GM19328 (cell line): ENCODE data around the gene VPS29.
"Not testable (repeated sequence)": the region's sequence is repeated elsewhere in the genome, so short reads cannot be mapped to it uniquely, and the experiment has no call there.

ENCODE experiments used
- ATAC-seq: cut with Tn5 transposase; IDR thresholded peaks from one replicate; pipeline ENCODE4 v1.9.1; 2021; ENCODE audit warnings: mild to moderate bottlenecking, moderate library complexity; ENCODE audit not compliant: unreplicated experiment

Gene VPS29

GRCh38 chr12:110528277-110528839 lies 26.4 kb upstream of the VPS29 start:
- no peak for ATAC-seq

DNA sequence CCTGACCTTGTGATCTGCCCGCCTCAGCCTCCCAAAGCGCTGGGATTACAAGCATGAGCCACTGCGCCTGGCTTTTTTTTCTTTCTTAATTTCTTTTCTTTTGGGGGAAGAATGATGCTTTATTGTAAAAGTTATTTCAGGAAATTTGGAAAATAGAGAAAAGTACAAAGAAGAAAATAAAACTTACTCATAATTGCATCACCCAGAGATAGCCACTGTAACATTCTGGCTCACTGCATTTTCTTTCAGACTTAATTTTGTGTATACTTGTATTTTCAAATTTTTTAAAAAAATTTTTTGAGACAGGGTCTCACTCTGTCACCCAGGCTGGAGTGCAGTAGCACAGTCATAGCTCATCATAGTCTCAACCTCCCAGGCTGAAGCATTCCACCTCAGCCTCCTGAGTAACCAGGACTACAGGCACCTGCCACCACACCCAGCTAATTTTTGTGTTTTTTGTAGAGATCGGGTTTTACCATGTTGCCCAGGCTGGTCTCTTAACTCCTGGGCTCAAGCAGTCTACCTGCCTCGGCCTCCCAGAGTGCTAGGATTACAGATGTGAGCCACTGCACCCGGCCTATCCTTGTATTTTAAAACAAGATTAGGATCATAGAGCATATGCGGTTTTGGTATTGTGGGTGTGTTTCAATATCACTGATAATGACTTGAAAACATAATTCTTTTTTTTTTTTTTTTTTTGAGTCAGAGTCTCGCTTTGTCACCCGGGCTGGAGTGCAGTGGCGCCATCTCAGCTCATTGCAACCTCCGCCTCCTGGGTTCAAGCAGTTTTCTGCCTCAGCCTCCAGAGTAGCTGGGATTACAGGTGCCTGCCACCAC lies 19.2 kb upstream of the VPS29 start:
- ATAC-seq: not testable (repeated sequence)

GRCh38 chr12:110518014-110518413 lies 16.1 kb upstream of the VPS29 start:
- not testable (repeated sequence) for ATAC-seq

DNA sequence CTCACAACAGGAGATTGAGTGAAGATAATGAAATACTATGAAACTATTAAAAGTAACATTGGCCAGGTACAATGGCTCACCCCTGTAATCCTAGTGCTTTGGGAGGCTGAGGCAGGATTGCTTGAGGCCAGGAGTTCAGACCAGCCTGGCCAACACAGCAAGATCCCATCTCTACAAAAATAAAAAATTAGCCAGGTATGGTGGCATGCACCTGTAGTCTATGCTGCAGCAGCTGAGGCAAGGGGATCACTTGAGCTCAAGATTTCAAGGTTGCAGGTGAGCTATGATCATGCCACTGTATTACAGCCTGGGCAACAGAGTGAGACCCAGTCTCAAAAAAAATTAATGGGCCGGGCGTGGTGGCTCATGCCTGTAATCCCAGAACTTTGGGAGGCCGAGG lies 15.1 kb upstream of the VPS29 start:
- ATAC-seq: no peak

DNA sequence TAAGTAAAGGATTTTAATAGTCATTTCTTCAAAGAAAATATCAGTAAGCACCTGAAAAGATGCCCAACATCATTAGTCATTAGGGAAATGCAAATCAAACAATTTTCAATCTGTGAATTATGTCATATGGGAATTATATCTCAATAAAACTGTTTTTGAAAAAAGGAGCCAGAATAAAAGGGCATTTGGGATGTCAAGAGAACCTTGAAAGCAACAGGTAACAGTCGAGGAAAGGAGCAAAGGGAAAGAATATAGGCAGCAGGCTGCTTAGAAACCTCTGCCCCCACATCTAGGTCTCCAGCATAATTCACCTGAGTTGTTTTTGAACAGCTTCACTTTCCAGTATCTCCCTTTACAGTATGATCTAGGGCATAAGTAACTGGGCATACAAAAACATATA lies 12.5 kb upstream of the VPS29 start:
- no peak for ATAC-seq

- no peak for ATAC-seq
These were observed 11.9 kb upstream of the VPS29 start for GRCh38 chr12:110513842-110514241.

GRCh38 chr12:110508071-110508586 lies 6.2 kb upstream of the VPS29 start:
- no peak for ATAC-seq

DNA sequence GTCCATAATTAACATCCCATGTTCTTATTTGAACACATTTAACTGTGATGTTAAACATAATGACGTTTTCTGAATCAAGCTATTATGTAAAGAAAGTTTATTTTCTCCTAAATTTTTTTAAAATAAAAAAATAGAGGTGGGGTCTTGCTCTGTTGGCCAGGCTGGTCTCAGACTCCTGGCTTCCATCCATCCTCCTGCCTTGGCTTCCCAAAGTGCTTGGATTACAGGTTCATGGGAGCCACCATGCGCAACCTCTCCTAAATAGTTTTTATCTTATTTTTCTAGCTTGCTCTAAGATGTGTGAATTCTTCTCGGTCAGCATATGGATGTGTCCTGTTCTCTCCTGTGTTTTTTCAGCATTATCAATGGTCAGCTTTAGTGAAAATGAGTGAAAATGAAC lies 3.4 kb upstream of the VPS29 start:
- no peak for ATAC-seq

DNA sequence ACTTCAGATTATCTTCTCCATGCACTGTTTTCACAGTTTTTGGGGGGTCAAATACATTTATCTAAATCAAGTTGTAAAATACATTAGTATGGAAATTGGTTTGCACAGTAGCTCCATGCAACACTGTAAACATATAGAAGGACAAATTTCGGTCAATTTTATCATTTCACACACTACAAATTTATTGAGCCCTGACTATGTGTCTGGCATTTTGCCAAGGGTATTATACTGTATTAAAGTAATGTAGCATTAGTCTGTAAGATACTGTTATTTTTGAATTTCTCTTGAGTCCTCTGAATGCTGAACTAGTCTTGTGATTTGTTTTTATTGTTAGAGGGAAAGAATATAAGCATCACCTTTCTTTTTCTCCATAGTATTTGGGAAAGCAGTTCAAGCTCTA lies 1.5 kb upstream of the VPS29 start:
- no peak for ATAC-seq

- no peak for ATAC-seq
These were observed 536 bp downstream of the VPS29 start for GRCh38 chr12:110501399-110501751.

DNA sequence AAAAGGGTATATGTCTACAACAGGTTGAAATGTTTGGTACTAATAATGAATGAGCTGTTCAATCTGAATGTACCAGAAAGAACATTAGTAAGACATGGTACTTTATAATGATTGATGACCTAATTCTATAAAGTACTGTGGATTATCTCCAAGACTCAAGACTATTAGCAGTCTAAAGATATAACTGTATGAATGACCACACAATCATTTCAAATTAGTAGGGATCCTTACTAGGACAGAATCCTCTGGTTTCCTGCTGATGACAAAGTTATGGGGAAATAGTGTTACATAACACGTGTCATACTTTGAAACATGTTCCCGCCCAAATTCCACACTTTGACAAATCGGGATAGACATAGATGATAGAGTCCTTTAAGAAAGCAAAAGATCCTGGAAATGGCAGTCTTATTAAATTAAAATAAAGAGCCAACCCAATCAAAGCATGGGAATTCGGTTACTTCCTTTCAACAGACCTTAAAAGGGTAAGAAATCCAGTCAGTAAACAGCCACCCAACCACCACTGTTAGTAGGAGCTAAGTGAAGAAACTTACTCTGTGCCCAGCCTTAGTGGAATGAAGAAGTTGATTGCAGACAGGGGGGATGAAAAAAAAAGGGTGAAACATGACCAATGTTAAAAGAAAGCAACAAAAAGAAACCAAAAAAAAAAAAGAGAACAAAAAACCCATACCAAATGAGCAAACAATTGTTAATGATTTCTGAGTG lies 2.8 kb downstream of the VPS29 start:
- no peak for ATAC-seq

- ATAC-seq: no peak
These were observed 26.5 kb downstream of the VPS29 start for GRCh38 chr12:110475426-110475825.

GRCh38 chr12:110468214-110469048 lies 33.5 kb downstream of the VPS29 start, which contains the start of the genes FAM216A and GPN3:
Gene FAM216A (plus strand): TSS chr12:110468845. CDS start chr12:110468876, 31 bp downstream.
Gene GPN3 (minus strand): TSS chr12:110468257. CDS start chr12:110468203, 54 bp downstream.
- peak; percentile 70 for ATAC-seq

GRCh38 chr12:110467847-110468213 lies 34.1 kb downstream of the VPS29 start:
- no peak for ATAC-seq

DNA sequence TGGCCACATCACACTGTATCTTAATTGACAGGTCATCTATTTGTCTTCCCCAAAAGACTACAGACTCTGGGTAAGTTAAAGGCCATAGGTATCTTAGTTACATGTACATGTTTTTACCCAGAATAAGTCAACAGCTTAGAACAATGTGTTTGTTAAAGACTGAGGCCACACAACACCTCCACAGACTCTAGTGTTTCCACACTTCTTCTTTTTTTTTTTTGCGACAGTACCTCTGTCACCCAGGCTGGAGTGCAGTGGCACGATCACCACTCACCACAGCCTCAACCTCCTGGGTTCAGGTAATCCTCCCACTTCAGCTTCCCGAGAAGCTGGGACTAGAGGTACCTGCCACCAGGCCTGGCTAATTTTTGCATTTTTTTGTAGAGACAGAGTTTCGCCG lies 35.1 kb downstream of the VPS29 start:
- ATAC-seq: no peak

GRCh38 chr12:110465765-110466164 lies 36.1 kb downstream of the VPS29 start:
- ATAC-seq: not testable (repeated sequence)

GRCh38 chr12:110465024-110465423 lies 36.9 kb downstream of the VPS29 start:
- ATAC-seq: no peak

DNA sequence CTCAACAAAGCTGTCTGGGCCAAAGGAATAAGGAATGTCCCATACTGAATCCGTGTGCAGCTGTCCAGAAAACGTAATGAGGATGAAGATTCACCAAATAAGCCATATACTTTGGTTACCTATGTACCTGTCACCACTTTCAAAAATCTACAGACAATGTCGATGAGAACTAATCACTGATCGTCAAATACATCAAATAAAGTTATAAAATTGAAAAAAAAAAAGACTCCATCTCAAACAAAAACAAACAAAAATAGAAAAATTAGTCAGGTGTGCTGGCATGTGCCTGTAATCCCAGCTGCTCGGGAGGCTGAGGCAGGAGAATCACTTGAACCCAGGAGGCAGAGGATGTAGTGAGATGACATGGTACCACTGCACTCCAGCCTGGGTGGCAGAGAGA lies 40.7 kb downstream of the VPS29 start:
- not testable (repeated sequence) for ATAC-seq

DNA sequence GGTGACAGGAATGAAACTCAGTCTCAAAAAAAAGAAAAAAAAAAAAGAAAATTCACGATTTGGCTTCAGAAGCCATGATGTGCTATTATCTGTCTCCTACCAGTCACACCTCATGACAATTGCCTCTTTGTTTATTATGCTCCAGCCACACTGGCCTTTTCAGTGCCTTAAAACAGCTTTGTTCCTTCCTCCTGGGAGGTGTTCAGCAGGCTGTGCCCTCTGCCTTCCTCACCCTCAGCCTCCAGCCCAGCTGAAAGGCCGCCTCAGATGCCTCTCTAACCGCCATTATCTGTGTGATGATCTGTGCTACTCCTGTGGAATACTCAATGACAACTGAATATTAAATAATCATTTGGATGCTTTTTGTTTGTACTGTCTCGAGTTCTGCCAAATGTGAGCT lies 43.2 kb downstream of the VPS29 start:
- ATAC-seq: no peak

- ATAC-seq: no peak
These were observed 48.2 kb downstream of the VPS29 start for GRCh38 chr12:110453569-110454296.
